HL-60 (cell line): ENCODE results near the gene CLPTM1.

Experiments
- CTCF ChIP-seq: IDR thresholded peaks from one replicate; pipeline ENCODE4 v1.5.1; 2011; ENCODE audit warnings: low read length, control low read depth, inconsistent platforms; ENCODE audit not compliant: insufficient read depth
- GABPA ChIP-seq: IDR thresholded peaks from 2 replicates; pipeline ENCODE4 v1.6.1; 2012; ENCODE audit warnings: low read depth
- TF ChIP-seq, protein P1 (sequence below): IDR thresholded peaks from 2 replicates; pipeline ENCODE4 v1.6.1; 2012; ENCODE audit warnings: low read depth; ENCODE audit not compliant: insufficient replicate concordance

DNA sequence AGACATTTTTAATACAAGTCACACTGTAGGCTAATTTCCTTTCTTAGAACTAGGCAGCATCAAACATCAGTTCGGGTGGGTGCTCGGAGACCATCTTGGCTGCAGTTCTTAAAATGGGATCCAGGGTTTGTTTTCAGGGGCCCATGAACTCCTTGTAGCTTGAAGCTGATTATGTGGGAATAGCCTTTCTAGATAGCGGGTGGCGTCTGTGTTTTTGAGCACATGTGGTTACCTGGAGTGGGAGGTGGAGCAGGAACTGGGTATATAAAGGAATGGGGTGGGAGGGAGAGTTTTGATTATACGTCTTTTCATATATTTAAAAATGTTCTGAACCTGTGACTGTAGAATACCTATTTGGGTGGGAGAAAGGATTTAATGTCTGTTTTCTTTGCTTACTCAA lies 12.9 kb downstream of the CLPTM1 start:
- TF ChIP-seq, protein P1, sequence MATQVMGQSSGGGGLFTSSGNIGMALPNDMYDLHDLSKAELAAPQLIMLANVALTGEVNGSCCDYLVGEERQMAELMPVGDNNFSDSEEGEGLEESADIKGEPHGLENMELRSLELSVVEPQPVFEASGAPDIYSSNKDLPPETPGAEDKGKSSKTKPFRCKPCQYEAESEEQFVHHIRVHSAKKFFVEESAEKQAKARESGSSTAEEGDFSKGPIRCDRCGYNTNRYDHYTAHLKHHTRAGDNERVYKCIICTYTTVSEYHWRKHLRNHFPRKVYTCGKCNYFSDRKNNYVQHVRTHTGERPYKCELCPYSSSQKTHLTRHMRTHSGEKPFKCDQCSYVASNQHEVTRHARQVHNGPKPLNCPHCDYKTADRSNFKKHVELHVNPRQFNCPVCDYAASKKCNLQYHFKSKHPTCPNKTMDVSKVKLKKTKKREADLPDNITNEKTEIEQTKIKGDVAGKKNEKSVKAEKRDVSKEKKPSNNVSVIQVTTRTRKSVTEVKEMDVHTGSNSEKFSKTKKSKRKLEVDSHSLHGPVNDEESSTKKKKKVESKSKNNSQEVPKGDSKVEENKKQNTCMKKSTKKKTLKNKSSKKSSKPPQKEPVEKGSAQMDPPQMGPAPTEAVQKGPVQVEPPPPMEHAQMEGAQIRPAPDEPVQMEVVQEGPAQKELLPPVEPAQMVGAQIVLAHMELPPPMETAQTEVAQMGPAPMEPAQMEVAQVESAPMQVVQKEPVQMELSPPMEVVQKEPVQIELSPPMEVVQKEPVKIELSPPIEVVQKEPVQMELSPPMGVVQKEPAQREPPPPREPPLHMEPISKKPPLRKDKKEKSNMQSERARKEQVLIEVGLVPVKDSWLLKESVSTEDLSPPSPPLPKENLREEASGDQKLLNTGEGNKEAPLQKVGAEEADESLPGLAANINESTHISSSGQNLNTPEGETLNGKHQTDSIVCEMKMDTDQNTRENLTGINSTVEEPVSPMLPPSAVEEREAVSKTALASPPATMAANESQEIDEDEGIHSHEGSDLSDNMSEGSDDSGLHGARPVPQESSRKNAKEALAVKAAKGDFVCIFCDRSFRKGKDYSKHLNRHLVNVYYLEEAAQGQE, result no peak
- TF ChIP-seq GABPA (no peak), CTCF (no peak)
